HCT116 (cell line): ENCODE results near the gene RIN3. TPM values are rescaled to one million over a fixed set of nuclear protein-coding genes. Genes with fewer than 3 reads are reported as not detected.

ENCODE experiments used
- ATAC-seq: fragments of 200-7000 bp; cut with Tn5 transposase; 2 replicates; pipeline ENCODE4 v1.9.1; 2020; ENCODE audit warnings: mild to moderate bottlenecking, moderate library complexity
- BruUV-seq: library from RNA; stranded (reverse); fragments of 400-500 nt; replicated peaks from 2 replicates; lab custom pipeline; 2021; lab: Mats Ljungman, UMichigan
- CTCF ChIA-PET: fragments of 300-600 bp; sonication (Branson Sonifier 250); formaldehyde crosslinking; loops from one replicate; lab custom pipeline; 2021; ENCODE audit warnings: antibody characterized with exemption; lab: Charles Lee
- POLR2A ChIA-PET: fragments of 300-600, 350-600 bp; sonication (Branson Sonifier 250); formaldehyde crosslinking; loops from one replicate; lab custom pipeline; 2021; ENCODE audit warnings: antibody characterized with exemption; lab: Charles Lee
- RAD21 ChIA-PET, 2 experiments: fragments of 300-600 bp; sonication (Branson Sonifier 250); formaldehyde crosslinking; loops; one replicate each; lab custom pipeline; 2023; ENCODE audit warnings: low total read pairs in 2 of 2; ENCODE audit not compliant: uncharacterized antibody in 2 of 2, unreplicated experiment in 2 of 2, low non-redundant PET in 1 of 2; lab: Charles Lee
- DNase-seq: peaks from one replicate; pipeline ENCODE4 v3.0.0-alpha.2; 2010; ENCODE audit warnings: low read depth, low spot score
- H2AFZ ChIP-seq: fragments of 200-600 bp; shearing (Covaris generic), sonication (generic); 2 replicates; pipeline ENCODE4 v1.6.1; 2017; ENCODE audit warnings: low read depth, mixed run types, mixed read lengths, antibody characterized with exemption, low read length; ENCODE audit not compliant: poor library complexity, severe bottlenecking
- H3K27ac ChIP-seq: 2 replicates; pipeline ENCODE4 v1.5.1; 2012; ENCODE audit warnings: low read depth, low read length
- H3K27me3 ChIP-seq: fragments of 200-600 bp; sonication (generic); 2 replicates; pipeline ENCODE4 v1.6.1; 2016; ENCODE audit warnings: mixed run types, low read length, mixed read lengths; ENCODE audit not compliant: insufficient read depth
- H3K36me3 ChIP-seq, 2 experiments: fragments of 200-500 bp in 1 of 2; fragments of 200-600 bp in 1 of 2; sonication (Bioruptor generic) in 1 of 2; sonication (generic) in 1 of 2; 2 replicates each; pipeline versions ENCODE4 v1.5.1 to v1.6.1; 2014 to 2016; ENCODE audit warnings: low read length in 2 of 2, inconsistent platforms in 1 of 2, mixed read lengths in 1 of 2, mixed run types in 1 of 2; ENCODE audit not compliant: insufficient read depth in 2 of 2, control insufficient read depth in 1 of 2
- H3K4me1 ChIP-seq, 2 experiments: fragments of 200-600 bp in 1 of 2; sonication (generic) in 1 of 2; 2 replicates each; pipeline versions ENCODE4 v1.5.1 to v1.6.1; 2012 to 2017; ENCODE audit warnings: low read length in 2 of 2, inconsistent platforms in 1 of 2, mild to moderate bottlenecking in 1 of 2, mixed read lengths in 1 of 2, mixed run types in 1 of 2, moderate library complexity in 1 of 2; ENCODE audit not compliant: insufficient read depth in 2 of 2, control insufficient read depth in 1 of 2
- H3K4me2 ChIP-seq: fragments of 200-600 bp; sonication (generic); 2 replicates; pipeline ENCODE4 v1.6.1; 2017; ENCODE audit warnings: mixed run types, low read length, mixed read lengths
- H3K4me3 ChIP-seq, 2 experiments: fragments of 200-600 bp in 1 of 2; sonication (generic) in 1 of 2; replicated peaks in 1 of 2; 2 replicates each; pipeline ENCODE4 v1.5.1; 2011 to 2016; ENCODE audit warnings: low read length in 2 of 2, control low read depth in 1 of 2, low read depth in 1 of 2, mild to moderate bottlenecking in 1 of 2, mixed read lengths in 1 of 2, mixed run types in 1 of 2
- H3K79me2 ChIP-seq: fragments of 200-600 bp; sonication (generic); 2 replicates; pipeline ENCODE4 v1.6.1; 2017; ENCODE audit warnings: mild to moderate bottlenecking, mixed run types, low read length, moderate library complexity, mixed read lengths; ENCODE audit not compliant: insufficient read depth
- H3K9ac ChIP-seq: fragments of 200-600 bp; sonication (generic); 2 replicates; pipeline ENCODE4 v1.6.1; 2016; ENCODE audit warnings: low read length, mixed read lengths
- H3K9me2 ChIP-seq: fragments of 200-600 bp; sonication (generic), shearing (Covaris generic); 2 replicates; pipeline ENCODE4 v1.6.1; 2017; ENCODE audit warnings: mixed run types, mild to moderate bottlenecking, moderate library complexity; ENCODE audit not compliant: insufficient read depth
- H3K9me3 ChIP-seq, 2 experiments: fragments of 200-500 bp in 1 of 2; fragments of 200-600 bp in 1 of 2; sonication (Bioruptor generic) in 1 of 2; sonication (generic) in 1 of 2; 2 replicates each; pipeline ENCODE4 v1.6.1; 2014 to 2017; ENCODE audit warnings: low read length in 2 of 2, mixed read lengths in 2 of 2, inconsistent platforms in 1 of 2, low read depth in 1 of 2, mild to moderate bottlenecking in 1 of 2, mixed run types in 1 of 2, moderate library complexity in 1 of 2; ENCODE audit not compliant: control insufficient read depth in 1 of 2, insufficient read depth in 1 of 2
- H4K20me1 ChIP-seq: fragments of 200-600 bp; sonication (generic), shearing (Covaris generic); 2 replicates; pipeline ENCODE4 v1.6.1; 2017; ENCODE audit warnings: mixed run types, mild to moderate bottlenecking, moderate library complexity; ENCODE audit not compliant: insufficient read depth
- ATF3 ChIP-seq: IDR thresholded peaks from 2 replicates; pipeline ENCODE4 v1.6.1; 2012
- CEBPB ChIP-seq: IDR thresholded peaks from 2 replicates; pipeline ENCODE4 v1.6.1; 2012; ENCODE audit warnings: low read depth
- CTCF ChIP-seq, 3 experiments: fragments of 200-600 bp in 1 of 3; sonication (generic) in 1 of 3; IDR thresholded peaks in 2 of 3; conservative IDR thresholded peaks in 1 of 3; 2 replicates each; pipeline ENCODE4 v1.5.1; 2012 to 2017; ENCODE audit warnings: low read depth in 2 of 3, low read length in 2 of 3, antibody characterized with exemption in 1 of 3, borderline replicate concordance in 1 of 3, control low read depth in 1 of 3, mild to moderate bottlenecking in 1 of 3, mixed read lengths in 1 of 3, mixed run types in 1 of 3, moderate library complexity in 1 of 3; ENCODE audit not compliant: insufficient read depth in 1 of 3
- EGR1 ChIP-seq: IDR thresholded peaks from 2 replicates; pipeline ENCODE4 v1.6.1; 2012; ENCODE audit warnings: low read depth
- EZH2phosphoT487 ChIP-seq: fragments of 200-600 bp; IDR thresholded peaks from 2 replicates; pipeline ENCODE4 v1.6.1; 2018; ENCODE audit warnings: antibody characterized with exemption, borderline replicate concordance
- FOSL1 ChIP-seq: IDR thresholded peaks from 2 replicates; pipeline ENCODE4 v1.6.1; 2012; ENCODE audit warnings: low read depth
- JUND ChIP-seq: IDR thresholded peaks from 2 replicates; pipeline ENCODE4 v1.6.1; 2012
- POLR2A ChIP-seq: IDR thresholded peaks from 2 replicates; pipeline ENCODE4 v1.7.0; 2011; ENCODE audit warnings: borderline replicate concordance; ENCODE audit not compliant: insufficient read depth, insufficient read length; ENCODE audit errors: extremely low read depth
- POLR2AphosphoS5 ChIP-seq: IDR thresholded peaks from 2 replicates; pipeline ENCODE4 v1.6.1; 2011; ENCODE audit warnings: mild to moderate bottlenecking, low read depth, low read length, moderate library complexity
- RAD21 ChIP-seq: IDR thresholded peaks from 2 replicates; pipeline ENCODE4 v1.6.1; 2012; ENCODE audit warnings: low read depth, mild to moderate bottlenecking
- REST ChIP-seq: IDR thresholded peaks from 2 replicates; pipeline ENCODE4 v1.6.1; 2012; ENCODE audit warnings: low read depth
- SIN3A ChIP-seq: IDR thresholded peaks from 2 replicates; pipeline ENCODE4 v1.6.1; 2012; ENCODE audit warnings: low read depth
- SP1 ChIP-seq: IDR thresholded peaks from 2 replicates; pipeline ENCODE4 v1.6.1; 2012; ENCODE audit warnings: low read depth
- YY1 ChIP-seq: IDR thresholded peaks from 2 replicates; pipeline ENCODE4 v1.6.1; 2011; ENCODE audit warnings: low read length, low read depth, moderate library complexity, mild to moderate bottlenecking; ENCODE audit not compliant: insufficient replicate concordance; ENCODE audit errors: extremely low read depth
- ZBTB33 ChIP-seq: IDR thresholded peaks from 2 replicates; pipeline ENCODE4 v1.6.1; 2011; ENCODE audit warnings: mild to moderate bottlenecking, low read length, moderate library complexity; ENCODE audit not compliant: insufficient replicate concordance; ENCODE audit errors: extremely low read depth
- ZNF274 ChIP-seq: fragments of 200-500 bp; sonication (Bioruptor generic); IDR thresholded peaks from 2 replicates; pipeline ENCODE4 v1.6.1; 2014; ENCODE audit warnings: mild to moderate bottlenecking, low read depth, low read length, inconsistent platforms
- intact Hi-C: fragments of 100-400 bp; cut with micrococcal nuclease; formaldehyde crosslinking; loops from 2 replicates; pipeline ENCODE4 v1.10.0; 2022
- total RNA-seq: library from RNA; stranded (reverse); gene quantifications from one replicate; pipeline ENCODE4 v1.2.1, GENCODE V29; 2021; ENCODE audit not compliant: unreplicated experiment

RIN3 gene
- total RNA-seq, 1 experiment from 2014 or later = 22.2 TPM

GRCh38 chr14:92521058-92521415 is 7.5 kb downstream of the RIN3 start (continued):
- TF ChIP-seq ZBTB33 = no peak

- CTCF ChIA-PET = no interaction called here
- RAD21 ChIA-PET = no interaction called here
- Histone ChIP-seq H3K9me3 (no peaks in the 10 kb centered on the region), H3K27ac (no peak overlapping the region), H3K36me3 (no peaks in the 10 kb centered on the region), H3K79me2 (peaks cover 26% of the 10 kb centered on the region; the same call in 1 of the 2 replicates), H2AFZ (no peak overlapping the region), H3K4me1 (no peaks in the 10 kb centered on the region; a peak in 1 of 4 replicates), H3K4me3 (no peak overlapping the region), H3K4me2 (no peak overlapping the region), H3K27me3 (no peaks in the 10 kb centered on the region), H4K20me1 (no peaks in the 10 kb centered on the region), H3K9me2 (no peaks in the 10 kb centered on the region), H3K9ac (no peak overlapping the region)
- POLR2A ChIA-PET = no interaction called here
- no peak for DNase-seq
- no TSS peak for BruUV-seq
- intact Hi-C loops = no loop called here
- no peak for ATAC-seq
- TF ChIP-seq ZNF274 (no peak), EGR1 (no peak), POLR2A (no peak), ATF3 (no peak), EZH2phosphoT487 (no peak), JUND (no peak), SIN3A (no peak), ZBTB33 (no peak), POLR2AphosphoS5 (no peak), RAD21 (no peak), CTCF (IDR thresholded peaks at IDR 0.05 in 2 of 3, conservative IDR thresholded peaks at IDR 0.05 in 1 of 3; ENCODE audit: borderline replicate concordance in 1 of 3, insufficient read depth in 1 of 3, low read depth in 2 of 3, low read length in 2 of 3) (no peak), FOSL1 (no peak), YY1 (no peak), SP1 (no peak), CEBPB (no peak), REST (no peak)
These were observed 10.2 kb downstream of the RIN3 start for GRCh38 chr14:92523752-92524151.
